GM10248 (cell line): ENCODE measurements around the gene FBXW4.
"Not testable (repeated sequence)": the region's sequence is repeated elsewhere in the genome, so short reads cannot be mapped to it uniquely, and the experiment has no call there.

ENCODE experiments used
- CTCF ChIA-PET: fragments of 300-600 bp; sonication (Branson Sonifier 250); formaldehyde crosslinking; extraction: SDS; loops from one replicate; lab custom pipeline; 2021; ENCODE audit warnings: antibody characterized with exemption; lab: Yijun Ruan, JAX
- POLR2A ChIA-PET: fragments of 350-650 bp; sonication (Branson Sonifier 250); formaldehyde crosslinking; extraction: SDS; loops from one replicate; lab custom pipeline; 2020; ENCODE audit warnings: antibody characterized with exemption; lab: Yijun Ruan, JAX
- DNase-seq: peaks from one replicate; pipeline ENCODE4 v3.0.0; 2012; ENCODE audit errors: extremely low spot score
- CTCF ChIP-seq: IDR thresholded peaks from 2 replicates; pipeline ENCODE4 v1.5.1; 2012; ENCODE audit warnings: mild to moderate bottlenecking, low read depth; ENCODE audit errors: extremely low read depth, missing control alignments, control extremely low read depth

The FBXW4 gene

DNA sequence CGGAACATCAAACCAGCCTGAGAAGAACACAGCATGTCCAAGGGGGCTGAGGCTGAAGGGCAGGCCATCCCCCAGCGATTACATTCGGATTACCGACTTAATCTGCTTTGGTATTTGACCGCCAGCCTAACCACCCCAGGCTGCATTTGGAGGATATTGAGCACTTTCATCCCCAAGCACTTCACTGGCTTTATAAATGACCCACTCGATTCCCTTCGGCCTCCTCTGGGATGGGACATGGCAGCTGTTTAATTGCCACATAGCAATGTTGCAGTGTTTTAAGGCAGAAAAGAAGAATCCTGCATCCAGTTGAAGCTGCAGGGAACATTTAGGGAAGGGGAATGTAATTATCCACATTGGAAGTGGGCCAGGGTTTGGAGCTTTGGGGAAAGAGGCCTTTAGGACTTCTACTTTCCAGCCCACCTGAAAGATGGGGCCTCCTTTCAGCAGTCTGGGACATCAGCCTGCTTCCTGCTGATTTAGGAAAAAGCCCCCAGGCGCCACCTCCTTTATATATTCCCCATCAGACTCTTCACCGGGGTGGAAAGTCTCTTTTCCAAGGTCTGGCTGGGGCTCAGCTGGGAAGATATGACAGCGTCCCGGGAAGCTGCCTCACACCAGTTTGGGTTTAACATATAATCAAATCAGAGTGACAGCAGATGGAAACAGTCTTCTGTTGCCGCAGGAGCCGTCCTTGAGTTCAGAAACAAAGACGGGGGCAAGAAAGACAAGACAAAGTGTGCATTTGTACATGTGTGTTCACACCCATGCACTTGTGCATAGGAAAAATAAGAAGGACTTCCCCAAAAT, 97.7 kb downstream of the FBXW4 start:
- ChIA-PET POLR2A (no interaction called here), CTCF (interaction anchor here (1.0 to 17.4 kb wide), 6 partner anchors 42 to 412 kb away, joined by 3 to 331 read pairs (median 8); partner anchors contain the start of gene NPM3)
- no peak for TF ChIP-seq CTCF
- no peak for DNase-seq

DNA sequence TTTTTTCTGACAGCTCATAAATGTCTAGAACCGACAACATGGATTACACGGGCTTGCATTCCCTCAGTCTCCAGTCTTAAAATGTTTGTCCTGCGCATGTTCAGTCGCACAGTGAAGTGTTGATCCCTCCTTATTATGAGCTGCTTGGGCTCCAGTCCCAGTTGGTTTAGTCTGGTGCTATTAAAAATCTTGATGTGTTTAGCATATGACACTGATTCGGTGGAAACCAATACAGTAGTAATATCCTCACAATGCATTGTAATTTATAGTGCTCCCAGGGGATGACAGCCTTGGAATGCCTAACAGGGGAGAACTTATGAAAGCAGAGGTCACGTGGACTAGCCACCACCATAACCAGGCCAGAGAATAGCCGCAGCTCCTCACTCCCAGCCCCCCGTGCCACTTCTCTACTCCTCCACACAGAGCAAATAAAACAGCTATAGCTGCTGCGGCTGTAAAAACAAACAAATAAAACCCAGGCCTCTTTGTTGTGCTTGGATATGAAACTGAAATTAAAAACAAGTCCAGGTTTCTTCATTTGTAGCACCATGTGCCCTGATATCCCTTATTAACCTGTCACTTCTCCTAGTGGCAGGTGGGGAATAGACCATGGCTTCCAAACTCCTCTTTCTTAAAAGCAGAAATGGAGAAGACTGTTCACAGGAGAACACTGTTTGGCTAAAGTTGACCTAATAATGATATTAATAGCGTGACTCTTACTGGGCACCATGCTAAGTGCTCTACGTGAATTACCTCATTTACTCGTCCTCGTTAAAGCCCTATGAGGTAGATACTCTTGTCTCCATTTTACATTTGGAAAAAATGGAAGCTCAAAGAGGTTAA, 99.2 kb downstream of the FBXW4 start:
- ChIA-PET CTCF (interaction anchor here (1.0 to 2.5 kb wide), 6 partner anchors 11 to 414 kb away, joined by 3 to 19 read pairs (median 4); partner anchors contain the start of gene NPM3), POLR2A (interaction anchor here (1.3 kb wide), 1 partner anchor 16 kb away, joined by 3 read pairs; no protein-coding TSS in a partner anchor)
- TF ChIP-seq CTCF, result no peak
- no peak for DNase-seq

DNA sequence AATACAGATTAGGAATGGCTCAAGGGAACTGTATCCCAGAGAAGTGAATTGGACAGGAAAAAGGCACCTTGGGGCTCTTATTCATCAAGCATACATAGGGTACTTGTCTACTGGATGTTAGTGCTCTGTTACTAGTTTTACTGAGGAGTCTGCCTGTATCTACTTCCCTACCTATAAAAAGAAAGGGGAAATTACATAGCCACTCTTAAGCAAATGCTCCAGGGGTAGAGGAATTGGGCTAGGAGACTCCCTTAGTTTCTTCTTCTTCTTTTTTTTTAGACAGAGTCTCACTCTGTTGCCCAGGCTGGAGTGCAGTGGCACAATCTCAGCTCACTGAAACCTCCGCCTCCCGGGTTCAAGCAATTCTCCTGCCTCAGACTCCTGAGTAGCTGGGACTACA, 101.6 kb downstream of the FBXW4 start:
- DNase-seq, POLR2A ChIA-PET: not testable (repeated sequence)
- CTCF ChIA-PET, result interaction anchor here (1.0 to 1.8 kb wide), 6 partner anchors 9 to 242 kb away, joined by 4 to 13 read pairs (median 4); no protein-coding TSS in a partner anchor

DNA sequence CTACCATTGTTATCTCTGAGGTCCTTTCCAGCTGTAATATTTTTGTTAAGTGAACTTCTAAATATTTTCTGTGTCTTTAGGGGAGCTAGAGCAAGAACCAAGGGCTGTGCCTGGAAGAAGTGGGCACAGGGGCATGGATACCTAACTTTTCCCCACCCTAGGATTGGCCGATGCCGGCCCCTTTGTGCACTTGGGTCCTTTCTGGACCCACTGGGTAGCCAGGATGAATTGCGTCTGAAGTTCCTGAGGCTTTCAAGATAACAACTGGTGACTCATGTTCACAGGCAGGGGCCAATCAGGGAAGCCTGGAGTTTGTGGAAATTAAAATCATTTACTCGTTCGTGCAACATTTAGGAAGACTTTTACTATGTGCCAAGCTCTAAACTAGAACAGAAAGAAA, 106.1 kb downstream of the FBXW4 start:
- CTCF ChIA-PET, result interaction anchor here (1.1 to 13.1 kb wide), 6 partner anchors 11 to 376 kb away, joined by 3 to 116 read pairs (median 8); no protein-coding TSS in a partner anchor
- TF ChIP-seq CTCF, result no peak
- POLR2A ChIA-PET, result no interaction called here

GRCh38 chr10:101587725-101588653, 107.0 kb downstream of the FBXW4 start, which contains the start of the genes DPCD and POLL:
Gene DPCD, plus strand, starts transcription at chr10:101588321. Its CDS starts 16 bp downstream, at chr10:101588337.
Gene POLL, minus strand, starts transcription at chr10:101588257. Its CDS starts 897 bp downstream, at chr10:101587360.
- CTCF ChIA-PET, result interaction anchor here (0.5 to 13.1 kb wide), 10 partner anchors 10 to 943 kb away, joined by 3 to 116 read pairs (median 6); partner anchors contain the start of gene BTRC
- POLR2A ChIA-PET, result no interaction called here
- no peak for TF ChIP-seq CTCF
- peak; percentile 98 for DNase-seq

More for the DNA sequence above, 106.1 kb downstream of the FBXW4 start:
- DNase-seq, result no peak

GRCh38 chr10:101585841-101586240, 109.1 kb downstream of the FBXW4 start:
- POLR2A ChIA-PET, result no interaction called here
- DNase-seq, result no peak
- TF ChIP-seq CTCF, result no peak
- CTCF ChIA-PET, result interaction anchor here (1.1 to 13.1 kb wide), 5 partner anchors 9 to 372 kb away, joined by 3 to 116 read pairs (median 18); no protein-coding TSS in a partner anchor
